ENCODE data around the gene NLGN1.
"Not testable (repeated sequence)": the region's sequence is repeated elsewhere in the genome, so short reads cannot be mapped to it uniquely, and the experiment has no call there.

NLGN1 gene

DNA sequence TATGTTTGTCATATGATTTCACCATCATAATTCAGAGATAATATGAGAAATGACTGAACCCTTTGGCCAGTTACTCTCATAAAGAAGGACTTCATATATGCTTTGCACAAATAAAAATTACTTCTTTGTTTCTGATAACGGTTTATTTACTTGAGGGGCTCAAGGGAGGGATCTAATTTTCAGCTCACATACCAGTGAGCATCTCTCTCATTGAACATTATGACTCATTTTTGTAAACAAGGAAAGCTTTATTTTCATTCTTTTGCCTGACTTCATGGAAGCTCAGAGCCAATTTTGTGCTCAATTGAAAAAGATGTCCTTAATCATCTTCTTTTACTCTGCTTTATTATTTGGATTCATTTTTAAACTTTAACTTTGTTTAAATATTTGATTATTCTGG, 5.8 kb downstream of the NLGN1 start:
- no peak for TF ChIP-seq ZNF274 (IDR thresholded peaks at IDR 0.05; ENCODE audit: low read depth, low read length)
- H3K4me3 ChIP-seq (ENCODE audit: low read length): no peak overlapping the region

- H3K4me3 ChIP-seq (ENCODE audit: low read length): no peak overlapping the region
- TF ChIP-seq ZNF274 (IDR thresholded peaks at IDR 0.05; ENCODE audit: low read depth, low read length): no peak
Measured at GRCh38 chr3:173404156-173404555, 6.6 kb downstream of the NLGN1 start.

GRCh38 chr3:173410436-173410835, 12.9 kb downstream of the NLGN1 start:
- TF ChIP-seq ZNF274 (IDR thresholded peaks at IDR 0.05; ENCODE audit: low read depth, low read length): no peak
- H3K4me3 ChIP-seq (ENCODE audit: low read length): no peak overlapping the region

DNA sequence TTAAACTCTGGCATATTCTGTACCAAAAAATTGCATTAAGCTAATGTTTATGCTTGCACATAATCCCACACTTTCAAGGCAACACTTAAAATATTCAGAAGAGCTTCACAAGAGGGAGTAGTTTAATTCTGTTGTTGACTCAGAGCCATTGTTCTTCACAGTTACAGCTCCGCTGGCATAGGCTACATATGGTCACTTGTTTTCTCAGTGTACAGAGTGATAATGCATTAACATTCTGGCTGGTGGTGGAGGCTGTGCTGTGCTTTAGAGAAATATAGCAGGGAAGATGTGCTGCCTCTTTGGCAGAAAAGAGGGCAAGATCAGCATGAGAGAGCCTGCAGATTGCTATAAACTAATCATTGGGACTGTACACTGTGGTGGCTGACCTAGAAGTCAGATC, 13.3 kb downstream of the NLGN1 start:
- TF ChIP-seq ZNF274 (IDR thresholded peaks at IDR 0.05; ENCODE audit: low read depth, low read length): no peak

DNA sequence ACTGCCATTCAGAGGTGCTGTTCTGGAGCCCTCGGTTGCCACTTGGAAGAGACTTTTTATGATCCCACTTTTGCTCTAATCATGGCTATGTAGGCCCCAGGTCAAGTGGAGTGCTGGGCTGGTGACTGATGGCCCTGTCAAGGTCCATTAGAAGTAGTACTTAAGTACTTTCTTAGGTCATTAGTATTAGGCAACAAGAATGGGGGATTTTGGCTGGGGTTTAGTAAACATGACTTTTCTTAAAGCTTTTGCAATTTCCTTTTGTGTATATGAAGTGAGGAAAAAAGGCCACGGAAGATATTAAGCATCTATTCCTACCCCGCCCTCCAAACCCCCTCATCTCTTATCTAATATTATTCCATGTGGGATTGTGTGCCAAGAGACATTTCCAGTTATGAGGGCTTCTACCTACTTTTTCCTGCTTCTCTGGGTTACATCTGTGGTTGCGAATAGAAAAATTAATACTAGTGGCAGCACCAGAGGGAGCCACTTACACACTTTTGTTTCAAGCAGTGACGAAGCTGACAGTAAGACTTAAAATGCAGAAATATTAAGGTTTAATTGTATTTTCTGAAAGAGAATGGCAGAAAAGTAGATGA, 13.9 kb downstream of the NLGN1 start:
- no peak overlapping the region for H3K4me3 ChIP-seq (ENCODE audit: low read length)
- TF ChIP-seq ZNF274 (IDR thresholded peaks at IDR 0.05; ENCODE audit: low read depth, low read length): no peak

More for the DNA sequence above, 13.3 kb downstream of the NLGN1 start:
- no peak overlapping the region for H3K4me3 ChIP-seq (ENCODE audit: low read length)

DNA sequence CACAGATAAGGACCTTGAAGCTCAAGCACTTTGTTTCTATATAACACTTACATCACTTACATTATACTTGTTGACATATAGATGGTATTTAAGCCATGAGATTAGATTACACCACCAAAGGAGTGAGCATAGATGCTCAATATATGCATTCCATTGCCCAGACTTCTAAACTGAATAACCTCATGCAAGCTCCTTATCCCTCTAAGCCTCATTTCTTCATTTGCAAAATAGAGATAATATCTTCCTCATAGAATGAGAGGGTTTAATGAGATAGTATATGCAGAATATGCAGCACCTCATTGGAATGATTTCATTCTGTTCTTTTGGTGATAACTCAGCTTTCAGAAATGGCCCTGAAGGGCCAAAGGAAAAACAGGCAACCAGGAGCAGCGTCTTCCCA, 18.5 kb downstream of the NLGN1 start:
- no peak for TF ChIP-seq ZNF274 (IDR thresholded peaks at IDR 0.05; ENCODE audit: low read depth, low read length)
- H3K4me3 ChIP-seq (ENCODE audit: low read length): no peak overlapping the region

DNA sequence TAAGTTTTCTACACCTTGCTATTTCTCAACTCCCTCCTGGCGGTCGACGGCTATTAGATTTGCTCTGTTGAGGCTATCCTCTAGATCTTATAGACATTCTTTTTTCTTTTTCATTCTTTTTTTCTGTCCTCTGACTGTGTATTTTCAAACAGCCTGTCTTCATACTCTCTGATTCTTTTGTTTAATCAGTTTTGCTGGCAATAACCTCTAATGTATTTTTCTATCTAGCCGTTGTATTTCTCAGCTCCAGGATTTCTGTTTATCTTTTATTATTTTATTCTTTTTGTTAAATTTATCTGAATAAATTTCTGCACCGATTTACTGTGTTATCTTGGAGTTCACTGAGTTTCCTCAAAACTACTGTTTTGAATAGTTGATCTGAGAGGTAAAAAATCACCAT, 31.5 kb downstream of the NLGN1 start:
- no peak for TF ChIP-seq ZNF274 (IDR thresholded peaks at IDR 0.05; ENCODE audit: low read depth, low read length)
- H3K4me3 ChIP-seq (ENCODE audit: low read length): no peak overlapping the region

- no peak overlapping the region for H3K4me3 ChIP-seq (ENCODE audit: low read length)
- no peak for TF ChIP-seq ZNF274 (IDR thresholded peaks at IDR 0.05; ENCODE audit: low read depth, low read length)
Measured at GRCh38 chr3:173429527-173429926, 32.0 kb downstream of the NLGN1 start.

- no peak overlapping the region for H3K4me3 ChIP-seq (ENCODE audit: low read length)
- no peak for TF ChIP-seq ZNF274 (IDR thresholded peaks at IDR 0.05; ENCODE audit: low read depth, low read length)
Measured at GRCh38 chr3:173430576-173430975, 33.0 kb downstream of the NLGN1 start.

GRCh38 chr3:173439004-173439403, 41.5 kb downstream of the NLGN1 start:
- H3K4me3 ChIP-seq (ENCODE audit: low read length): no peak overlapping the region
- no peak for TF ChIP-seq ZNF274 (IDR thresholded peaks at IDR 0.05; ENCODE audit: low read depth, low read length)

DNA sequence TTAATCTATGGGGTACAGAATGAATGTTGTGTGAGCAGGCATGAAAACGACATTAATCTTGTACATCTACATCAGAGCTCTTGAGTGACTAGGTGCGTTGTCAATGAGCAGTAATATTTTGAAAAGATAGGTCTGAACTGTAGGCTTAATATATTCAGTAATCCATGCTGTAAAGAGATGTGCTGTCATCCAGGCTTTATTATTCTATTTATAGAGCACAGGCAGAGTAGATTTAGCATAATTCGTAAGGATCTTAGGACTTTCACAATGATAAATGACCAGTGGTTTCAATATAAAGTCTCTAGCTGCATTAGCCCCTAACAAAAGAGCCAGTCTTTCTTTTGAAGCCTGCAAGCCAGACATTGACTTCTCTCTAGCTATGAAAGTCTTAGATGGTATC, 43.0 kb downstream of the NLGN1 start:
- no peak overlapping the region for H3K4me3 ChIP-seq (ENCODE audit: low read length)
- no peak for TF ChIP-seq ZNF274 (IDR thresholded peaks at IDR 0.05; ENCODE audit: low read depth, low read length)

- H3K4me3 ChIP-seq (ENCODE audit: low read length): not testable (repeated sequence)
Measured at GRCh38 chr3:173451561-173451960, 54.0 kb downstream of the NLGN1 start.

- H3K4me3 ChIP-seq (ENCODE audit: low read length): no peak overlapping the region
- TF ChIP-seq ZNF274 (IDR thresholded peaks at IDR 0.05; ENCODE audit: low read depth, low read length): no peak
Measured at GRCh38 chr3:173463250-173463649, 65.7 kb downstream of the NLGN1 start.

GRCh38 chr3:173465112-173465511, 67.6 kb downstream of the NLGN1 start:
- no peak overlapping the region for H3K4me3 ChIP-seq (ENCODE audit: low read length)
- no peak for TF ChIP-seq ZNF274 (IDR thresholded peaks at IDR 0.05; ENCODE audit: low read depth, low read length)

DNA sequence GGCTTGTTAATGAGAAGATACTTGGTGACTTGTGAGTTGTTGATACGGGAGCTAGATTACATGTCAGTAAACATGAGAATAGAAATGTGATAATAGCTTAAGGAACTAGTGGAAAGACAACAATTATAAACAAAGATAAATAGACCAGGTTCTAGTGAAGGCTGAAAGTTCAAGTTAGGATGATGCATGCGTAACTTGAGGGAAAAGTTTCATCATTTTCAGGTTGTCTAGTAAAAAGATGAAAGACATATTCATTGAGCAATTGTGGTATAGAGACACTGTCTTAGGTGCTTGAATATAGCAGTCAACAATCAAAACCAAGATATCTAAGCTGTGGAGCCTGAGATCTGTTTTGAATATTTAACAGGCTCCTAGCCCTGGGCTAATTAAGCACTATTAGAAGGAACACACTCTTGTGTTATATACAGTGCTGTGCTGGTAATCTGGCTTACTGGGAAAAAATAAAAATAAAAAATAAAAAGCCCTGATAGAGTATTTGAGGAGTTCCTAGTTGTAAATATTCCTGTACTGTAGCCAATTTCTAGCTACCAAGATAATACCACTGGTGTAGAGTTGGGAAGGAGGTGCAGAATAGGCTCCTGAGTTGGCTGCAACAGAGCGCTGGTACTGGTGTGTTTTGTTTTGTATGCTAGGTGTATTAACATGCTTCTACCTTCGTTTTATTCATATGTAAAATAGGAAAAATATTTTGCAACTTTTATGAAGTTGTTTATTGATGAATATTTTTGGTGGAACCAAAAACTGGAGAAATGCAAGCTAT, 68.5 kb downstream of the NLGN1 start:
- TF ChIP-seq ZNF274 (IDR thresholded peaks at IDR 0.05; ENCODE audit: low read depth, low read length): no peak
- H3K4me3 ChIP-seq (ENCODE audit: low read length): no peak overlapping the region

DNA sequence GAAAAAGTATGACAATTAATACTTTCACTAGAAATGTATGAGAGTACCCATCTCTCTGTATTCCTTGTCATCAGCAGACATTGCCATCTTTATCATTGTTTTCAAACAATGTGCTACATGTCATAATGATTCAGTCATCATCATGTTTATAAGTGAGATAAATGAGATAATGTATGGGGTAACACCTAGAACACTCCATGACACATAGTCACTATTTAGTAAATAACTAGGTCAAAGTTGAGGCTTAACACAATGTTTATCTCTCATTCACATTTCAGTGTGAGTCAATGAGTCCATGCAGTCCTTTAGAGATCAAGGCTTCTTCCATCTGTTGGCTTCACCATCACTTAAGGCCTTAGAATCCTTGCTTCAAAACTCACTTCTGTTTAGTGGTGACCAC, 70.0 kb downstream of the NLGN1 start:
- H3K4me3 ChIP-seq (ENCODE audit: low read length): no peak overlapping the region
- no peak for TF ChIP-seq ZNF274 (IDR thresholded peaks at IDR 0.05; ENCODE audit: low read depth, low read length)

Data from GM08714 (cell line).